KMS-11 (cell line): ENCODE results near the gene C4orf17.

Experiments used
- H2AFZ ChIP-seq: fragments of 200-600 bp; sonication (generic); 2 replicates; pipeline ENCODE4 v1.6.1; 2016; ENCODE audit warnings: antibody characterized with exemption, mixed run types, low read depth
- H3K27ac ChIP-seq: fragments of 200-600 bp; sonication (generic); 2 replicates; pipeline ENCODE4 v1.6.1; 2016; ENCODE audit warnings: mild to moderate bottlenecking, mixed run types
- H3K27me3 ChIP-seq: fragments of 200-600 bp; sonication (generic); 2 replicates; pipeline ENCODE4 v1.6.1; 2017; ENCODE audit warnings: mild to moderate bottlenecking, low read depth, mixed run types, moderate library complexity; ENCODE audit not compliant: insufficient read depth
- H3K36me3 ChIP-seq: fragments of 200-600 bp; sonication (generic); 2 replicates; pipeline ENCODE4 v1.6.1; 2017; ENCODE audit warnings: mild to moderate bottlenecking, mixed run types; ENCODE audit not compliant: insufficient read depth
- H3K4me1 ChIP-seq: fragments of 200-600 bp; sonication (generic); 2 replicates; pipeline ENCODE4 v1.6.1; 2016; ENCODE audit warnings: mild to moderate bottlenecking, low read depth, mixed run types; ENCODE audit not compliant: poor library complexity, severe bottlenecking
- H3K4me2 ChIP-seq: fragments of 200-600 bp; sonication (generic); 2 replicates; pipeline ENCODE4 v1.7.0; 2016; ENCODE audit warnings: mild to moderate bottlenecking, mixed run types
- H3K4me3 ChIP-seq: fragments of 200-600 bp; sonication (generic); IDR thresholded peaks from 2 replicates; pipeline ENCODE4 v1.6.1; 2017; ENCODE audit warnings: low read depth, low read length, mixed read lengths; ENCODE audit not compliant: insufficient read depth
- H3K79me2 ChIP-seq: fragments of 200-600 bp; sonication (generic); 2 replicates; pipeline ENCODE4 v1.6.1; 2016; ENCODE audit warnings: low read depth, mixed run types; ENCODE audit not compliant: insufficient read depth
- H3K9ac ChIP-seq: fragments of 200-600 bp; sonication (generic); 2 replicates; pipeline ENCODE4 v1.6.1; 2016; ENCODE audit warnings: mild to moderate bottlenecking, mixed run types
- H4K20me1 ChIP-seq: fragments of 200-600 bp; sonication (generic); 2 replicates; pipeline ENCODE4 v1.6.1; 2016; ENCODE audit warnings: mild to moderate bottlenecking, mixed run types; ENCODE audit not compliant: insufficient read depth
- TF ChIP-seq, protein P1 (sequence below): fragments of 200-600 bp; sonication (generic); conservative IDR thresholded peaks from 2 replicates; pipeline ENCODE4 v1.6.1; 2017; ENCODE audit warnings: low read depth, mild to moderate bottlenecking, antibody characterized with exemption, low read length, moderate library complexity, mixed read lengths

The C4orf17 gene

DNA sequence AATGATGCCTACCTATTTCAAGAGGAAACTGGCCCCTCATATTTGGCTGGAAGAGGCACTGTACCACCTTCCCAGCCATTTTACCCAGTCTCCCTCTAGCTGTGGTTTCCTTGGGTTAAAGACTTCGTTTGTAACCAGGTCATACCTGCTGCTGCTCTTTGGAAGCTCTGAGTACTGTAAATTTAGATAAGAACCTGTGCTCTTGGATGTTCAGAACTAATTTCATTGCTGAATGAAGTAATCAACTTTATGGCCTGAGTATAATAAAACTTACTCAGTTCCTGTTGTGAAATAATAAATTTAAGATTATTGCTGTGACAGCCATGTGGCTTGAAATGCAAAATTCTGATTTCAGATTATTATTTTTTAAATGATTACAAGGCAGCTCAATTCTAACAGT lies 76.0 kb downstream of the C4orf17 start:
- Histone ChIP-seq H3K27ac (no peak overlapping the region), H3K79me2 (no peaks in the 10 kb centered on the region), H4K20me1 (no peaks in the 10 kb centered on the region), H3K9ac (no peak overlapping the region), H3K4me3 (no peak overlapping the region), H2AFZ (no peak overlapping the region), H3K36me3 (no peaks in the 10 kb centered on the region), H3K4me1 (no peaks in the 10 kb centered on the region), H3K4me2 (no peak overlapping the region), H3K27me3 (no peaks in the 10 kb centered on the region)
- TF ChIP-seq, protein P1, sequence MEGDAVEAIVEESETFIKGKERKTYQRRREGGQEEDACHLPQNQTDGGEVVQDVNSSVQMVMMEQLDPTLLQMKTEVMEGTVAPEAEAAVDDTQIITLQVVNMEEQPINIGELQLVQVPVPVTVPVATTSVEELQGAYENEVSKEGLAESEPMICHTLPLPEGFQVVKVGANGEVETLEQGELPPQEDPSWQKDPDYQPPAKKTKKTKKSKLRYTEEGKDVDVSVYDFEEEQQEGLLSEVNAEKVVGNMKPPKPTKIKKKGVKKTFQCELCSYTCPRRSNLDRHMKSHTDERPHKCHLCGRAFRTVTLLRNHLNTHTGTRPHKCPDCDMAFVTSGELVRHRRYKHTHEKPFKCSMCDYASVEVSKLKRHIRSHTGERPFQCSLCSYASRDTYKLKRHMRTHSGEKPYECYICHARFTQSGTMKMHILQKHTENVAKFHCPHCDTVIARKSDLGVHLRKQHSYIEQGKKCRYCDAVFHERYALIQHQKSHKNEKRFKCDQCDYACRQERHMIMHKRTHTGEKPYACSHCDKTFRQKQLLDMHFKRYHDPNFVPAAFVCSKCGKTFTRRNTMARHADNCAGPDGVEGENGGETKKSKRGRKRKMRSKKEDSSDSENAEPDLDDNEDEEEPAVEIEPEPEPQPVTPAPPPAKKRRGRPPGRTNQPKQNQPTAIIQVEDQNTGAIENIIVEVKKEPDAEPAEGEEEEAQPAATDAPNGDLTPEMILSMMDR, result no peak

DNA sequence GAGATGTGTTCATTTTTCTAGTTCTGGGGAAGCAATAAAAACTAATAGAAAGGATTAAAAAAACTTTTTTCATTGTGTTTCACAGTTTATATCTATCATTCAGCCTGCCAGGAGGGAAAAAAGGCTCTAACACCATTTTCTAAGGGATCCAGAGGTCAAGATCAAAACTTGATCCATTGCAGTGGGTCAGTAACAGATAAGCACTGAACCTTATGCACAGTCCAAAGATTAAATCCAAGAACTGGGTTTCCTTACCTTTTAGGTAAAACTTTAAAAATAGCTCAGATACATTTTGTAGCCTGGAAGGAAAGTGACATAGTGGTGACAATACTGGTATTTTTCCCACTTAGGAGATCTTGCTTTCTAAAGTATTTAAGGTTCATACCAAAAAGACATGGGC lies 76.5 kb downstream of the C4orf17 start:
- Histone ChIP-seq H3K4me2 (no peak overlapping the region), H3K36me3 (no peaks in the 10 kb centered on the region), H3K4me3 (no peak overlapping the region), H3K79me2 (no peaks in the 10 kb centered on the region), H3K27ac (no peak overlapping the region), H3K9ac (no peak overlapping the region), H3K27me3 (no peaks in the 10 kb centered on the region), H4K20me1 (no peaks in the 10 kb centered on the region), H3K4me1 (no peaks in the 10 kb centered on the region), H2AFZ (no peak overlapping the region)
- TF ChIP-seq, protein P1, result no peak

DNA sequence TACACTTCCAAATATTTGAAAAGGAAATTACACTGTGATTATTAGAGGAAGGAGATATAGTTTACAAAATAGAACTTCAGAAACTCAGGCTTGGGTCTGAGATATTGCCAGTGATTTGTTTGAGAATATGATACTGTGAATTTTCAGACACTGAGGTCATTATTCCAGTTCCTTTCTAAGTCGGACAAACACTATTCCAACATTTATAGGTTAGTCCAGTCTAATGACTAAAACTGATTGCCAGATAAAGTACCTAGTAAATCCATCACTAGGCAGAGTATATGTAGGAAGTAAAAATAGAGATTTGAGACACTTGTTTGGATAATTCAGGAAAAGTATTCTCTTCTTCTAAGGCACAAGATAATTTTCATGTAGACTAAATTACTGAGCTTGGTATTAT lies 77.0 kb downstream of the C4orf17 start:
- Histone ChIP-seq H2AFZ (no peak overlapping the region), H3K9ac (no peak overlapping the region), H3K27me3 (no peaks in the 10 kb centered on the region), H3K79me2 (no peaks in the 10 kb centered on the region), H3K36me3 (no peaks in the 10 kb centered on the region), H3K4me1 (no peaks in the 10 kb centered on the region), H4K20me1 (no peaks in the 10 kb centered on the region), H3K4me3 (no peak overlapping the region), H3K27ac (no peak overlapping the region), H3K4me2 (no peak overlapping the region)
- TF ChIP-seq, protein P1, result no peak

DNA sequence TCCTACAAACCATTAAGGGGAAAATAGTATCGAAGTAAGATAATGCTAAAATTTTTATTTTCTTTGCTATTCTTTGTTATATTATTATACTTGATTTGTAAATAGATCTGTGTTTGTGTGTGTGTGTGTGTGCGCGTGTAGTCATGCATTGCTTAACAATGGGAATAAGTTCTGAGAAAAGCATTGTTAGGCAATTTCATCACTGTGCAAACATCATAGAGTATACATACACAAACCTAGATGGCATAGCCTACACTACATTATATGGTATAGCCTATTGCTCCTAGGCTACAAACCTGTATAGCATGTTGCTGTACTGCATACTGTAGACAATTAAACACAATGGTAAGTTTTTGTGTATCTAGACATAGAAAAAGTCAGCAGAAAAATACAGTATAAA lies 80.9 kb downstream of the C4orf17 start:
- Histone ChIP-seq H3K27me3 (no peaks in the 10 kb centered on the region), H3K79me2 (no peaks in the 10 kb centered on the region), H3K36me3 (no peaks in the 10 kb centered on the region), H3K4me2 (no peak overlapping the region), H3K4me3 (no peak overlapping the region), H4K20me1 (no peaks in the 10 kb centered on the region), H3K9ac (no peak overlapping the region), H3K4me1 (no peaks in the 10 kb centered on the region), H3K27ac (no peak overlapping the region), H2AFZ (no peak overlapping the region)
- TF ChIP-seq, protein P1, result no peak
